Measurements from ENCODE around the gene NPFFR2.

DNA sequence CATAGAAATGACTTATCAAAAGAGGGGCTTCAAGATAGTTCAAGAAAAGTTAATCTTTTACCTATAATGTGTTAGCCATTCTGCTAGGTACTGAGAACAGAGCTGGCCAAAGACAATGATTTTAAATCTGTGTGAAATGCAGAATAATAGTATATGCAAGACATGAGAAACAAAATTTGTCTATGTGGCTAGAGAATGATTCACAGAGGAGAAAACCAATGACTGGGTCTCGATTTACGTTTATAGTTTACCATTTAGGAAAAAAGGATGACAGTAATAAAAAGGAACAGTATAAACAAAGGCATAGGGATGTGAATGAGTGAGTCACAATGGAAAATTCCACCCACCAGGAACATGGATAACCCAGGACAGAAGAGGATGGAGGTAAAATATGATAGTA lies 31.9 kb downstream of the NPFFR2 start:
- TF ChIP-seq, protein P1, sequence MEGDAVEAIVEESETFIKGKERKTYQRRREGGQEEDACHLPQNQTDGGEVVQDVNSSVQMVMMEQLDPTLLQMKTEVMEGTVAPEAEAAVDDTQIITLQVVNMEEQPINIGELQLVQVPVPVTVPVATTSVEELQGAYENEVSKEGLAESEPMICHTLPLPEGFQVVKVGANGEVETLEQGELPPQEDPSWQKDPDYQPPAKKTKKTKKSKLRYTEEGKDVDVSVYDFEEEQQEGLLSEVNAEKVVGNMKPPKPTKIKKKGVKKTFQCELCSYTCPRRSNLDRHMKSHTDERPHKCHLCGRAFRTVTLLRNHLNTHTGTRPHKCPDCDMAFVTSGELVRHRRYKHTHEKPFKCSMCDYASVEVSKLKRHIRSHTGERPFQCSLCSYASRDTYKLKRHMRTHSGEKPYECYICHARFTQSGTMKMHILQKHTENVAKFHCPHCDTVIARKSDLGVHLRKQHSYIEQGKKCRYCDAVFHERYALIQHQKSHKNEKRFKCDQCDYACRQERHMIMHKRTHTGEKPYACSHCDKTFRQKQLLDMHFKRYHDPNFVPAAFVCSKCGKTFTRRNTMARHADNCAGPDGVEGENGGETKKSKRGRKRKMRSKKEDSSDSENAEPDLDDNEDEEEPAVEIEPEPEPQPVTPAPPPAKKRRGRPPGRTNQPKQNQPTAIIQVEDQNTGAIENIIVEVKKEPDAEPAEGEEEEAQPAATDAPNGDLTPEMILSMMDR (IDR thresholded peaks at IDR 0.05) = no peak
- no peak for TF ChIP-seq POLR2A (IDR thresholded peaks at IDR 0.05)

All from sigmoid colon (tissue), 3 donors.